Neural cell (in vitro differentiated cells): ENCODE data around the gene NUP54. TPM values are rescaled to one million over a fixed set of nuclear protein-coding genes. Genes with fewer than 3 reads are reported as not detected.

Source experiments
- H2AFZ ChIP-seq: fragments of 200-600, 300-800 bp; sonication (generic), shearing (Covaris generic); 2 replicates; pipeline ENCODE4 v1.6.0; 2014; ENCODE audit warnings: low read depth, mild to moderate bottlenecking, antibody characterized with exemption, low read length, moderate library complexity
- H3F3A ChIP-seq: fragments of 200-600 bp; shearing (Covaris generic); 2 replicates; pipeline ENCODE4 v1.6.1; 2016; ENCODE audit warnings: mild to moderate bottlenecking, moderate library complexity, mixed read lengths, antibody characterized with exemption, low read length; ENCODE audit not compliant: insufficient read depth, poor library complexity, severe bottlenecking
- H3K27ac ChIP-seq: fragments of 200-600, 300-800 bp; sonication (generic), shearing (Covaris generic); 2 replicates; pipeline ENCODE4 v1.5.1; 2014; ENCODE audit warnings: mild to moderate bottlenecking, low read length, moderate library complexity
- H3K27me3 ChIP-seq: fragments of 300-800, 200-600 bp; sonication (generic), shearing (Covaris generic); 2 replicates; pipeline ENCODE4 v1.6.0; 2014; ENCODE audit warnings: mild to moderate bottlenecking, low read depth, low read length, moderate library complexity; ENCODE audit not compliant: insufficient read depth
- H3K36me3 ChIP-seq: fragments of 300-800, 200-600 bp; sonication (generic), shearing (Covaris generic); 2 replicates; pipeline ENCODE4 v1.5.1; 2014; ENCODE audit warnings: mild to moderate bottlenecking, antibody characterized with exemption, low read length, moderate library complexity; ENCODE audit not compliant: insufficient read depth
- H3K4me2 ChIP-seq: fragments of 300-800, 200-600 bp; sonication (generic), shearing (Covaris generic); 2 replicates; pipeline ENCODE4 v1.6.0; 2014; ENCODE audit warnings: mild to moderate bottlenecking, low read length
- H3K4me3 ChIP-seq: fragments of 300-800, 200-600 bp; sonication (generic), shearing (Covaris generic); 2 replicates; pipeline ENCODE4 v1.5.1; 2014; ENCODE audit warnings: mild to moderate bottlenecking, low read length, moderate library complexity
- H3K79me2 ChIP-seq: fragments of 200-600 bp; shearing (Covaris generic); replicated peaks from 2 replicates; pipeline ENCODE4 v1.6.0; 2014; ENCODE audit warnings: mild to moderate bottlenecking, low read length, moderate library complexity; ENCODE audit not compliant: insufficient read depth
- H3K9ac ChIP-seq: fragments of 300-800, 200-600 bp; sonication (generic), shearing (Covaris generic); 2 replicates; pipeline ENCODE4 v1.6.1; 2016; ENCODE audit warnings: mild to moderate bottlenecking, low read length, mixed read lengths
- H3K9me2 ChIP-seq: fragments of 200-600 bp; shearing (Covaris generic); 2 replicates; pipeline ENCODE4 v1.6.1; 2016; ENCODE audit warnings: mild to moderate bottlenecking, low read length, mixed read lengths; ENCODE audit not compliant: insufficient read depth
- H3K9me3 ChIP-seq: fragments of 200-600, 300-800 bp; sonication (generic), shearing (Covaris generic); 2 replicates; pipeline ENCODE4 v1.6.1; 2016; ENCODE audit warnings: mild to moderate bottlenecking, mixed run types, low read length, moderate library complexity, mixed read lengths
- H4K20me1 ChIP-seq: fragments of 200-600 bp; shearing (Covaris generic); 2 replicates; pipeline ENCODE4 v1.6.1; 2016; ENCODE audit warnings: mild to moderate bottlenecking, mixed run types; ENCODE audit not compliant: insufficient read depth
- EP300 ChIP-seq: fragments of 450-650 bp; conservative IDR thresholded peaks from 2 replicates; pipeline ENCODE4 v1.6.1; 2014; ENCODE audit warnings: antibody characterized with exemption, mild to moderate bottlenecking, moderate library complexity; ENCODE audit not compliant: poor library complexity, severe bottlenecking
- EZH2 ChIP-seq: fragments of 200-600, 300-800 bp; shearing (Covaris generic), sonication (generic); IDR thresholded peaks from 2 replicates; pipeline ENCODE4 v1.6.1; 2014; ENCODE audit warnings: antibody characterized with exemption, low read length, borderline replicate concordance, mild to moderate bottlenecking; ENCODE audit not compliant: insufficient read depth, poor library complexity, severe bottlenecking
- MXI1 ChIP-seq: fragments of 450-650 bp; conservative IDR thresholded peaks from 2 replicates; pipeline ENCODE4 v1.6.1; 2014; ENCODE audit warnings: antibody characterized with exemption, mild to moderate bottlenecking; ENCODE audit not compliant: poor library complexity, severe bottlenecking
- POLR2AphosphoS5 ChIP-seq: IDR thresholded peaks from 2 replicates; pipeline ENCODE4 v1.6.1; 2012
- RAD21 ChIP-seq: fragments of 450-650 bp; conservative IDR thresholded peaks from 2 replicates; pipeline ENCODE4 v1.6.1; 2014; ENCODE audit warnings: antibody characterized with exemption, mild to moderate bottlenecking, moderate library complexity
- SMC3 ChIP-seq: fragments of 450-650 bp; conservative IDR thresholded peaks from 2 replicates; pipeline ENCODE4 v1.6.1; 2014; ENCODE audit warnings: antibody characterized with exemption, mild to moderate bottlenecking, moderate library complexity; ENCODE audit not compliant: poor library complexity
- TAF1 ChIP-seq: IDR thresholded peaks from 2 replicates; pipeline ENCODE4 v1.6.1; 2012; ENCODE audit warnings: low read depth
- polyA plus RNA-seq: library from polyadenylated mRNA; depleted of rRNA; stranded (reverse); fragments of >200 nt; gene quantifications from 2 replicates; pipeline ENCODE4 v1.2.3, GENCODE V29; 2014
- TF ChIP-seq, protein P1 (sequence below): IDR thresholded peaks from 2 replicates; pipeline ENCODE4 v1.6.1; 2012; ENCODE audit warnings: borderline replicate concordance
- TF ChIP-seq, protein P2 (sequence below): fragments of 450-650 bp; IDR thresholded peaks from 2 replicates; pipeline ENCODE4 v1.5.1; 2014; ENCODE audit warnings: antibody characterized with exemption, mild to moderate bottlenecking, moderate library complexity; ENCODE audit not compliant: poor library complexity, severe bottlenecking

The NUP54 gene
- polyA plus RNA-seq, 1 donor from 2014 or later, result 103 TPM

DNA sequence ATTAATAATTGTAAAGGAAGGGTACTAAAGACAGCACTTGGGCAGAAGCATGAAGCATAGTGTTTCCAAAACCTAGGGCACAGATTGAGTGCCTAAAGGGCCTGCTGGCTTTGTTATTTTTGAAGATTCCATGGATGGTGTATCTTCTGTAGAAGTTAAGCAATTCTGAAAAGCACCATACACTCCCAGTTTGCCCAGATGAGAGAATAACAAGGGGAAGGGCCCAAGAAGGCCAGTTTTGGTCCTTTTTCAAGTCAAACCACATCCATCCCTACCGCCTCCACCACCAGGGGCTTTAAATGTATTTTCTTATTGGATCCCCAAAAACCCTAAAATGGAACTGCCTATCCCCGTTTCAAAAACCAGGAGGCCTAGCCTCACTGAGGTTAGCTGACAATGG lies 48.2 kb upstream of the NUP54 start:
- Histone ChIP-seq H3F3A (no peaks in the 10 kb centered on the region), H3K27me3 (no peaks in the 10 kb centered on the region), H3K27ac (no peak overlapping the region), H3K9me3 (no peaks in the 10 kb centered on the region), H3K4me2 (no peak overlapping the region), H4K20me1 (no peaks in the 10 kb centered on the region), H3K79me2 (peaks cover 25% of the 10 kb centered on the region), H3K9ac (no peak overlapping the region), H3K36me3 (peaks cover 19% of the 10 kb centered on the region), H3K9me2 (no peaks in the 10 kb centered on the region), H2AFZ (no peak overlapping the region), H3K4me3 (no peak overlapping the region)
- TF ChIP-seq SMC3 (no peak), MXI1 (no peak), EZH2 (no peak), TAF1 (no peak), EP300 (no peak), POLR2AphosphoS5 (no peak), RAD21 (no peak)
- TF ChIP-seq, protein P1, sequence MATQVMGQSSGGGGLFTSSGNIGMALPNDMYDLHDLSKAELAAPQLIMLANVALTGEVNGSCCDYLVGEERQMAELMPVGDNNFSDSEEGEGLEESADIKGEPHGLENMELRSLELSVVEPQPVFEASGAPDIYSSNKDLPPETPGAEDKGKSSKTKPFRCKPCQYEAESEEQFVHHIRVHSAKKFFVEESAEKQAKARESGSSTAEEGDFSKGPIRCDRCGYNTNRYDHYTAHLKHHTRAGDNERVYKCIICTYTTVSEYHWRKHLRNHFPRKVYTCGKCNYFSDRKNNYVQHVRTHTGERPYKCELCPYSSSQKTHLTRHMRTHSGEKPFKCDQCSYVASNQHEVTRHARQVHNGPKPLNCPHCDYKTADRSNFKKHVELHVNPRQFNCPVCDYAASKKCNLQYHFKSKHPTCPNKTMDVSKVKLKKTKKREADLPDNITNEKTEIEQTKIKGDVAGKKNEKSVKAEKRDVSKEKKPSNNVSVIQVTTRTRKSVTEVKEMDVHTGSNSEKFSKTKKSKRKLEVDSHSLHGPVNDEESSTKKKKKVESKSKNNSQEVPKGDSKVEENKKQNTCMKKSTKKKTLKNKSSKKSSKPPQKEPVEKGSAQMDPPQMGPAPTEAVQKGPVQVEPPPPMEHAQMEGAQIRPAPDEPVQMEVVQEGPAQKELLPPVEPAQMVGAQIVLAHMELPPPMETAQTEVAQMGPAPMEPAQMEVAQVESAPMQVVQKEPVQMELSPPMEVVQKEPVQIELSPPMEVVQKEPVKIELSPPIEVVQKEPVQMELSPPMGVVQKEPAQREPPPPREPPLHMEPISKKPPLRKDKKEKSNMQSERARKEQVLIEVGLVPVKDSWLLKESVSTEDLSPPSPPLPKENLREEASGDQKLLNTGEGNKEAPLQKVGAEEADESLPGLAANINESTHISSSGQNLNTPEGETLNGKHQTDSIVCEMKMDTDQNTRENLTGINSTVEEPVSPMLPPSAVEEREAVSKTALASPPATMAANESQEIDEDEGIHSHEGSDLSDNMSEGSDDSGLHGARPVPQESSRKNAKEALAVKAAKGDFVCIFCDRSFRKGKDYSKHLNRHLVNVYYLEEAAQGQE, result no peak
- TF ChIP-seq, protein P2, sequence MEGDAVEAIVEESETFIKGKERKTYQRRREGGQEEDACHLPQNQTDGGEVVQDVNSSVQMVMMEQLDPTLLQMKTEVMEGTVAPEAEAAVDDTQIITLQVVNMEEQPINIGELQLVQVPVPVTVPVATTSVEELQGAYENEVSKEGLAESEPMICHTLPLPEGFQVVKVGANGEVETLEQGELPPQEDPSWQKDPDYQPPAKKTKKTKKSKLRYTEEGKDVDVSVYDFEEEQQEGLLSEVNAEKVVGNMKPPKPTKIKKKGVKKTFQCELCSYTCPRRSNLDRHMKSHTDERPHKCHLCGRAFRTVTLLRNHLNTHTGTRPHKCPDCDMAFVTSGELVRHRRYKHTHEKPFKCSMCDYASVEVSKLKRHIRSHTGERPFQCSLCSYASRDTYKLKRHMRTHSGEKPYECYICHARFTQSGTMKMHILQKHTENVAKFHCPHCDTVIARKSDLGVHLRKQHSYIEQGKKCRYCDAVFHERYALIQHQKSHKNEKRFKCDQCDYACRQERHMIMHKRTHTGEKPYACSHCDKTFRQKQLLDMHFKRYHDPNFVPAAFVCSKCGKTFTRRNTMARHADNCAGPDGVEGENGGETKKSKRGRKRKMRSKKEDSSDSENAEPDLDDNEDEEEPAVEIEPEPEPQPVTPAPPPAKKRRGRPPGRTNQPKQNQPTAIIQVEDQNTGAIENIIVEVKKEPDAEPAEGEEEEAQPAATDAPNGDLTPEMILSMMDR, result no peak

DNA sequence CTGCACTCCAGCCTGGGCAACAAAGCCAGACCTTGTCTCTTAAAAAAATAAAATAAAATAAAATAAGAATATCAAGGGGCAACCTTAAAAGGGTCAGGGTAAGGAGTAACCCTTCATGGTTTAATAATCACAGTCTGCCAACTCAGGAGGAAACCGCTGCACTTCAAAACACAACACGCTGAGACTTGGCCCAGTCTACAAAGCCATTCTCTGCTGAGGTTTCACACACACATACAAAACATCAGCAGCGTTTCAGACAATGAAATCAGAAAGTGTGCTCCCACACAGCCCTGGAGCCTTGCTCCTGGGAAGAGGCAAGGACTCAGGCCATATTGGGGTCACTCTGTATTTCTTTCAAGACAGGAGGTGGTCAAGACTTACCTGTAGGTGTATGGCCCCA lies 47.1 kb upstream of the NUP54 start:
- TF ChIP-seq, protein P2, result no peak
- no peak for TF ChIP-seq RAD21
- TF ChIP-seq EZH2, result no peak
- TF ChIP-seq TAF1, result no peak
- no peak for TF ChIP-seq MXI1
- TF ChIP-seq, protein P1, result no peak
- no peak for TF ChIP-seq SMC3
- TF ChIP-seq POLR2AphosphoS5, result no peak
- TF ChIP-seq EP300, result no peak
- Histone ChIP-seq H3K27ac (no peak overlapping the region), H2AFZ (no peak overlapping the region), H3K36me3 (peaks cover 19% of the 10 kb centered on the region), H3K27me3 (no peaks in the 10 kb centered on the region), H3K9me3 (no peaks in the 10 kb centered on the region), H4K20me1 (no peaks in the 10 kb centered on the region), H3K9ac (no peak overlapping the region), H3K4me3 (no peak overlapping the region), H3K4me2 (no peak overlapping the region), H3K9me2 (no peaks in the 10 kb centered on the region), H3F3A (no peaks in the 10 kb centered on the region), H3K79me2 (peaks cover 19% of the 10 kb centered on the region)
